ENCODE data around the gene POLR3H.

POLR3H gene

DNA sequence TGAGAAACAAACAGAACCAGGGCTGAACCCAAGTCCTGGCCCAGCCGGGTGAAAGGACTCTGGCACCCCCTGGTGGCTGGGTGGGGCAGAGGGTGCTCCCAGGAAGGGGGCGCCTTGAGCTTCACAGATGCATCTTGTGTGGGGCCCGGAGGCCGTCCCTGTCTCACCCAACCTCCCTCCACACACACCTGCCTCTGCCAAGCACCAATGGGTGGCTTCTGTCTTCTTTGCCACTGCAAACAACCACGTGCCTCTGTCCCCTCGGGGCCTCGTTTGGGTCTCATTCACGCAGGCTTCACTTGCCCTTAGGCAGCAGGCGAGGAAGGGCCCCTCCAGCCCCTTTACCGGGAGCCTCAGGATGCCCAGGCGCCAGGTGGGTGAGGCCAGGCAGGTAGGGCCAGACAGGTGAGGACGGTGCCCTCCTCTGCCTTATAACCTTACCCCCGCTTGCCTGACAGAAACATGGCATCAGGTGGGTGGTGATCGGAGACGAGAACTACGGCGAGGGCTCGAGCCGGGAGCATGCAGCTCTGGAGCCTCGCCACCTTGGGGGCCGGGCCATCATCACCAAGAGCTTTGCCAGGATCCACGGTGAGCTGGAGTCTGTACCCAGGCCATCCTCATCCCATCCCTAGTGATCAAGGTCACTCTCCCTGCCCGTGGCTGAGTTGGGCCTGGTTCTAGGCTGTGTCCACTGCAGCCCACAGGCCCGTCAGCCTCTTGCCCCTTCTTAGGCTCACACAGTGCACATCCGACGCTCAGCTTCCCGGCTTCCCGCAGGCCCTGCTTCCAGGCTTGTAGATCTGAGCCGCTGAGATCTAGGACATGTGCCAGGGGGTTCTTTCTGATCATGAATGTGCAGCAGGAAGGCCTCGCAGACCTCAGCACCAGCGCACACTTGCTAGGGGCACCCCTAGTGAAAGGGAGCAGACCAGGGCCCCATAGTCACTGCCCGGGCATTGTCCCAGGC, 17.2 kb downstream of the POLR3H start:
- peak; percentile 51 to 58 for DNase-seq (ENCODE audit: low read depth in 1 of 2, low spot score in 1 of 2)
- no peak for TF ChIP-seq JUND (IDR thresholded peaks at IDR 0.05; ENCODE audit: low read depth)
- in situ Hi-C loops (cut with HindIII; ENCODE audit: low pct_unique_long_range_greater_than_20kb, low sequenced_read_pairs) = no loop called here

DNA sequence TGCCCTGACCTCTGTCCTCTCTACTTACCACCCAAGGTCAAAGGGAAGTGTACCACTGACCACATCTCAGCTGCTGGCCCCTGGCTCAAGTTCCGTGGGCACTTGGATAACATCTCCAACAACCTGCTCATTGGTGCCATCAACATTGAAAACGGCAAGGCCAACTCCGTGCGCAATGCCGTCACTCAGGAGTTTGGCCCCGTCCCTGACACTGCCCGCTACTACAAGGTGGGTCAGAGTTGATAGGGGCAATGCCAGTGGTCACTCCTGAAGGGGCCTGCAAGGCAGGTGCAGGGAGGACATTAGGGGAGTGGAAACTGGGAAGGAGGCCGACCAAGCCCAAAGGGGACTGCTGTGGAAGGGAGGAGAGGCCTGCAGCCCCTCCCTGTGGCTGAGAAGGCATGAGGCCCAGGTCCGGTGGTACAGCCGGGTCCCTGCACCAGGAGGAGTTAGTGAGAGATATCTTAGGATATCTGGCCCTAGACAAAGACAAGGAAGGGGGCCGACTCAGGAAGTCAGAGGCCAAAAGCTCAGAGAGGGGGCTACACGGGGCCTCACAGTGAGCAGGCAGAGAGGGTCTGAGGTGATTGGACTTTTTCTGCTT, 17.9 kb downstream of the POLR3H start:
- no peak for DNase-seq (ENCODE audit: low read depth in 1 of 2, low spot score in 1 of 2)
- in situ Hi-C loops (cut with HindIII; ENCODE audit: low pct_unique_long_range_greater_than_20kb, low sequenced_read_pairs) = no loop called here
- TF ChIP-seq JUND (IDR thresholded peaks at IDR 0.05; ENCODE audit: low read depth) = no peak

DNA sequence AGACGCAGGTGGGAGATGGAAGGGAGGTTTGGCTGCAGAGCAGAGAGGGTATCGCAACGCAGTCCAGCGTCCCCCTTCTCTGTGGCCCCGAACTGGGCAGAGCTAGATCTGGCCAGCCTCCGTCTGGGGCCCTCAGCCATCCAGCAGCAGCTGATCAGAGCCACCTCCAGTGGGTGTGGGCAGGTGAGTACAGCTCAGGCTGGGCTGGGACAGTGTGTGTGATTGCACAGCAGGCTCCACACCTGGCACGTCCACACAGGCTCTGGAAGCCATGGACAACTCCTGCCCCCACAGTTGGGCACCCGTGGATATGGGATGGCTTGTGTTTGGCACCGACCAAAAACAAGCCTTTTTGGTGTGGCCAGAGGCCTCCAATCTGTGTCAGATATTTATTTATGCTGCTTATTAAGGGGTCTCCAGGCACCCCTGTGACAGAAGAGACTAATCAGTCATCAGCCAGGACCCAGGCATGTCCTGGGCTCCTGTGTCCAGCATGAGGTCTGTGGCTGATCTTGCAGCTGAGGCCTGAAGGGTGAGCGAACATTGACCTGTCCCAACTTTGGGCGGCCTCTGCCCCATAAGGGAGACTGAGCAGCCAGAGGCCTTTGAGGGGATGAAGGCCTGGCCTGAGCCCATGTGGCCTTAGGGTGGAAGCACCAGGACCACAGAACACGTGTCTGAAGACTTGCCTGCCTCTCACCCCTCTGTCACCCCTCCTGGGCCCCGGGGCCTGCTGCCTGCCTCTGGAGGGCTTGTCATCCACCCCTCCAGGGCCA, 18.6 kb downstream of the POLR3H start:
- no peak for DNase-seq (ENCODE audit: low read depth in 1 of 2, low spot score in 1 of 2)
- in situ Hi-C loops (cut with HindIII; ENCODE audit: low pct_unique_long_range_greater_than_20kb, low sequenced_read_pairs) = no loop called here
- no peak for TF ChIP-seq JUND (IDR thresholded peaks at IDR 0.05; ENCODE audit: low read depth)

DNA sequence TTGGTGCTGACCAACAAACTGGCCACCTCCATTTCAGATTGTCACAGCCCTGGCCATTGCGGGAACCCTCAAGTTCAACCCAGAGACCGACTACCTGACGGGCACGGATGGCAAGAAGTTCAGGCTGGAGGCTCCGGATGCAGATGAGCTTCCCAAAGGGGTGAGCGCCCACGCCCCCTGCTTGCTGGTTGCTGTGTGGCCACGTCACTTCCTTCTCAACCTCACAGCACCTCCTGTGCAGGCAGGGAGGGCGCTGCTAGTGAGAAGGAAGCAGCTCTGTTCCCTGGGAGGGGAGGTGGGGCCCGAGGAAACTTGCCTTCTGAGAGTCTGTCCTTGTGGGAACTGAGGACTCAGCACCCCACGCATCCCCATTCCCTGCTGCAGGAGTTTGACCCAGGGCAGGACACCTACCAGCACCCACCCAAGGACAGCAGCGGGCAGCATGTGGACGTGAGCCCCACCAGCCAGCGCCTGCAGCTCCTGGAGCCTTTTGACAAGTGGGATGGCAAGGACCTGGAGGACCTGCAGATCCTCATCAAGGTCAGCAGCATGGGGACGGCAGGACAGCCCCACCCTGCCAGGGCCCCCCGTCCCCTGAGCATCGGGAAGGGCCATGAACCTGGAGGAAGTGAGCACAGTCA, 19.3 kb downstream of the POLR3H start:
- in situ Hi-C loops (cut with HindIII; ENCODE audit: low pct_unique_long_range_greater_than_20kb, low sequenced_read_pairs) = no loop called here
- TF ChIP-seq JUND (IDR thresholded peaks at IDR 0.05; ENCODE audit: low read depth) = no peak
- DNase-seq (ENCODE audit: low read depth in 1 of 2, low spot score in 1 of 2) = no peak

DNA sequence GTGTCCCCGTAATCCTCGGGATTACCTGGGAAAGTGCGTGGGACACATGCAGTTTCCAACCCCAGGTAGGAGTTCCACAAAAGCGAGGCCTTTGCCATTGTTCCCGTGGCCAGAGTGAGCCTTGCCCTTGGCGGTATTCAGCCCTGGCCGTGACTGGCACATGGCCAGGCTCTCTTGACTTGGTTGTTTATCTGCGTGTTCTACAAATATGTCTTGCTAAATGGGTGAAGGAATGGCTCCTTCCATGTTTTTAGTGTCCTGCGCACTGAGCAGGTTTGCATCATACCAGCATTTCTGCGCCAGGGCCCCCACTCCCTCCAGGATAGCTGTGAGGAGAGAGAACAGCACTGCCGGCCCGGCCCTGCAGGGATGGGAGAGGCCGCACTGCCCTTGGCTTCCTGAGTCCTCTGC, 20.0 kb downstream of the POLR3H start:
- in situ Hi-C loops (cut with HindIII; ENCODE audit: low pct_unique_long_range_greater_than_20kb, low sequenced_read_pairs) = no loop called here
- no peak for TF ChIP-seq JUND (IDR thresholded peaks at IDR 0.05; ENCODE audit: low read depth)
- peak; percentile 35 to 70 for DNase-seq (ENCODE audit: low read depth in 1 of 2, low spot score in 1 of 2)

DNA sequence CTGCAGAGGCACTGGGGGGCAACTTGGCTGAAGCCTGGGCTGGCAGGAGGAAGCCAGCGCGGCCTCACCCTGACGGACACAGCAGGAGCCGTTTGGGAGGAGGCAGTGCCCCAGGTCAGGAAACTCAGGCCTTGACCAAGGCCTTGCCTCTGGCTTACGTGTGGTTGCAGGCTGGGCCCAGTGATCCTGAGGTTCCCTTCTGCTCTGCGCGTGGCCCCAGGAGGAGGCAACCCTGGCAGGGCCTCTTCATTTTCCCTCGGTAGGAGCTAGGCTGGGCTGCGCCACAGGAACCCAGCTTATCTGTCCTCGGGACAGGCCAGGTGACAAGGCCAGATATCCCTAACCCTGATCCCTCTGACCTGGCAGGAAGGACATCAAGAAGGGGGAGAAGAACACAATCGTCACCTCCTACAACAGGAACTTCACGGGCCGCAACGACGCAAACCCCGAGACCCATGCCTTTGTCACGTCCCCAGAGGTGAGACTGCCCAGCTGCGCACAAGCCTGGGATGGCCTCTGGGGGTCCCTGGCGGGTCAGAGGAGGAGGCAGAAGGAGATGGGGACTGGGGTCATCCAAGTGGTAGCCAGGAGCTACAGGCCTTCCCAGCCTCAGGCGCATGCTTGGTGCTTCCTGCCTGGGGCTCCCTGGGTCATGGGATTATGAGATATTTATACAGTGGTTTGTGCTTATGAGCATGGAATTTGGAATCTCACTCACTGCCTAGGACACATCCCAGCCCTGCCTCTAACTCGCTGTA, 20.6 kb downstream of the POLR3H start:
- no peak for DNase-seq (ENCODE audit: low read depth in 1 of 2, low spot score in 1 of 2)
- in situ Hi-C loops (cut with HindIII; ENCODE audit: low pct_unique_long_range_greater_than_20kb, low sequenced_read_pairs) = no loop called here

DNA sequence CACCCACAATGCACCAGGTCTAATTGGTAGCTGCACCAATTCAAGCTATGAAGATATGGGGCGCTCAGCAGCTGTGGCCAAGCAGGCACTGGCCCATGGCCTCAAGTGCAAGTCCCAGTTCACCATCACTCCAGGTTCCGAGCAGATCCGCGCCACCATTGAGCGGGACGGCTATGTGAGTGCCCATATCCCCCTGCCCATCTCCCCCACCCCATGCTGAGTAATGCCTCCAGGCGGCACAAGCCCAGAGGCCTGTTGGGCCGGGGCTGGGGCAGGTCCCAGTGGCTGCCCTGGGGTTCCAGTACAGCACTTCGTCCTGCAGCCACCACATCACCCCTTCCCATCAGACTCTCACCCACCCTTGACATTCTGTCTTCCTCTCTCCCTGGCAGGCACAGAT, 21.5 kb downstream of the POLR3H start:
- in situ Hi-C loops (cut with HindIII; ENCODE audit: low pct_unique_long_range_greater_than_20kb, low sequenced_read_pairs) = no loop called here
- DNase-seq (ENCODE audit: low read depth in 1 of 2, low spot score in 1 of 2) = no peak
- no peak for TF ChIP-seq JUND (IDR thresholded peaks at IDR 0.05; ENCODE audit: low read depth)

More for the DNA sequence above, 20.6 kb downstream of the POLR3H start:
- TF ChIP-seq JUND (IDR thresholded peaks at IDR 0.05; ENCODE audit: low read depth) = no peak

DNA sequence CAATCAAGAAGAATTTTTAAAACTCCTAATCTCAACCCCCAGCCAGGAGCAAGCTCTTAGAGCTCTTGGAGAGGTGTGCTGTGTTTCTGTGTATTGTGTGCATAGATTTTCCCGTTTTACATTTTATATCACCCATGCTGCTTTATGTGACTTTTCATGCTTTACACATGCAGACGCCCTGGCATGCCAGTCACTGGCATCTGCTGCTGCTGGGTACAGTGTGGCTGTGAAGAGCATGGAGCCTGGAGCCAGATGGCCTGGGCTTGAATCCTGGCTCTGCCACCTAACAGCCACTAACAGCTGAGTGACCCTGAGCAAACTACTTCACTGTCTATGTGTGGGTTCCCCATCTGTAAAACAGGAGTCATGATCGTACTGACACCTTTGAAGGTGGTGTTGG, 23.1 kb downstream of the POLR3H start:
- no peak for DNase-seq (ENCODE audit: low read depth in 1 of 2, low spot score in 1 of 2)
- in situ Hi-C loops (cut with HindIII; ENCODE audit: low pct_unique_long_range_greater_than_20kb, low sequenced_read_pairs) = no loop called here
- TF ChIP-seq JUND (IDR thresholded peaks at IDR 0.05; ENCODE audit: low read depth) = no peak

DNA sequence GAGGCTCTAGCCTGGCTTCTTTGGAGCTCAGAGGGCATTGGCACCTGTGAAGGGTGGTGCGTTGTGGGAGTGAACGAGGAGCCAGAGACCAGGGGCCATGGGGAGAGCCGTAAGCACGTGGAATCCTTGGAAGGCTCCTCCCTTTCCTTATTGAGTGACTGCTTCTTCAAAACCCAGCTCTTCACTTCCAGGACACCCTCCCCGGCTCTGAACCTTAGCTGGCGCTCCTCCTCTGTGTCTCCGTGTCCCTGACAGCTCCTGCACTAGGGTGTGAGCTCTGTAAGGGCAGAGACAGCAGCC, 26.3 kb downstream of the POLR3H start:
- no peak for TF ChIP-seq JUND (IDR thresholded peaks at IDR 0.05; ENCODE audit: low read depth)
- no peak for DNase-seq (ENCODE audit: low read depth in 1 of 2, low spot score in 1 of 2)
- in situ Hi-C loops (cut with HindIII; ENCODE audit: low pct_unique_long_range_greater_than_20kb, low sequenced_read_pairs) = no loop called here

DNA sequence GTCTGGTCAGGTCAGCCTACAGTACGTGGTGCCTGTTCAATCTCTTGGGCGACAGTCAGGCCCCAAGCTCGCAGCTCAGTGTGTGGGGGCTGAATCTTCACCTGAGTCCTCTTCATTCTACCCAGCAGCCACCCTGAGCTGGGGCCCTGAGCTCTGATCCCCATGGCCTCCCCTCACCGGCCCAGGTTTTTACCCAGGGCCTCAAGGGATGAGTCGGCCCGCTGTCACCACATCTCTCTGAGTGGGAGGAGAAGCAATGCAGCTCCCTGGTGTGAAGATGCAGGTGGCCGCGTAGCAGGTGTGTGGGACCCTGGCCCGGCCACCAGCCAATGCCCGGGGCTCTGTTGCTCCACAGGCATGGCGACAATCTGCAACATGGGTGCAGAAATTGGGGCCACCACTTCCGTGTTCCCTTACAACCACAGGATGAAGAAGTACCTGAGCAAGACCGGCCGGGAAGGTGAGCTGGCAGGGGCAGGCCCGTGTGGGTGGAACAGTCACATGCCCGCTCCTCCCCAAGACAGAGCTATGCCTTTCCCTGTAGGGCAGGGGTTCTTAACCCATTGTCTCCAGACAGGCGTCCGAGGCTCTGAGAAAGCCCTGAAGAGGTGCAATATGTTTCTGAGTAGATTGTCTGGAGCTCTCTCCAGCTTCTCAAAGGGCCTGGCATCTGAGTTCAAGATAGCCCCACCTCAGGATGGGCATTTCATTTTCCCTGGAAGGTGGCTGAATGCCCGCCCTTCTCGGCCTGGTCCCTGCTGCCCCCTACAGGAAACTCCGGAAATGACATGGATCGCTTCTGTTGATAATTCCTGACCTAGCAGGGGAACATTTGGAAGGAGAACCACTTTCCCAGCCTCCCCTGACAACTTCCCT, 26.9 kb downstream of the POLR3H start:
- in situ Hi-C loops (cut with HindIII; ENCODE audit: low pct_unique_long_range_greater_than_20kb, low sequenced_read_pairs) = no loop called here
- peak; percentile 36 to 66 for DNase-seq (ENCODE audit: low read depth in 1 of 2, low spot score in 1 of 2)
- no peak for TF ChIP-seq JUND (IDR thresholded peaks at IDR 0.05; ENCODE audit: low read depth)

DNA sequence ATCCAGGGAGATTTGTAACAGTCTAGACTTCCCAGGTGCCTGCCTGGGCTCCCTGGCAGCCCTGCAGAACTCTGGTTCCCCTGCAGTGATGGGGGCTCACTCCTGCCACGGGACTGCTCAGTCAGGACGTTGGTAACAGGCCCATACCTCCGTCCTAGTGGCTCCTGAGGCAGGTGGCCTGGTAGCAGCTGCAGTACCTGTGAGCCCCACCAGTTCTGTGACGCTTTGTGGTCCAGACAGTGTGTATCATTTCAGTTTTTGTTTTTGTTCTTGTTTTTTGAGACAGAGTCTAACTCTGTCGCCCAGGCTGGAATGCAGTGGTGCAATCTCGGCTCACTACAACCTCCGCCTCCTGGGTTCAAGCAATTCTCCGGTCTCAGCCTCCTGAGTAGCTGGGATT, 27.8 kb downstream of the POLR3H start:
- in situ Hi-C loops (cut with HindIII; ENCODE audit: low pct_unique_long_range_greater_than_20kb, low sequenced_read_pairs) = no loop called here
- TF ChIP-seq JUND (IDR thresholded peaks at IDR 0.05; ENCODE audit: low read depth) = no peak
- DNase-seq (ENCODE audit: low read depth in 1 of 2, low spot score in 1 of 2) = no peak
